Suppressor macrophage treated with lipopolysaccharide for 1 hour (primary cell): ENCODE data around the gene SNX6.
"Not testable (repeated sequence)": the region's sequence is repeated elsewhere in the genome, so short reads cannot be mapped to it uniquely, and the experiment has no call there.

ENCODE experiments used
- DNase-seq, 3 donors: peaks; one replicate each; pipeline ENCODE4 v3.0.0-alpha.2; 2020 to 2022

SNX6 gene

GRCh38 chr14:34562037-34562775 lies 67.7 kb downstream of the SNX6 start:
- not testable (repeated sequence) for DNase-seq

GRCh38 chr14:34556498-34556829 lies 73.5 kb downstream of the SNX6 start:
- DNase-seq: not testable (repeated sequence)

DNA sequence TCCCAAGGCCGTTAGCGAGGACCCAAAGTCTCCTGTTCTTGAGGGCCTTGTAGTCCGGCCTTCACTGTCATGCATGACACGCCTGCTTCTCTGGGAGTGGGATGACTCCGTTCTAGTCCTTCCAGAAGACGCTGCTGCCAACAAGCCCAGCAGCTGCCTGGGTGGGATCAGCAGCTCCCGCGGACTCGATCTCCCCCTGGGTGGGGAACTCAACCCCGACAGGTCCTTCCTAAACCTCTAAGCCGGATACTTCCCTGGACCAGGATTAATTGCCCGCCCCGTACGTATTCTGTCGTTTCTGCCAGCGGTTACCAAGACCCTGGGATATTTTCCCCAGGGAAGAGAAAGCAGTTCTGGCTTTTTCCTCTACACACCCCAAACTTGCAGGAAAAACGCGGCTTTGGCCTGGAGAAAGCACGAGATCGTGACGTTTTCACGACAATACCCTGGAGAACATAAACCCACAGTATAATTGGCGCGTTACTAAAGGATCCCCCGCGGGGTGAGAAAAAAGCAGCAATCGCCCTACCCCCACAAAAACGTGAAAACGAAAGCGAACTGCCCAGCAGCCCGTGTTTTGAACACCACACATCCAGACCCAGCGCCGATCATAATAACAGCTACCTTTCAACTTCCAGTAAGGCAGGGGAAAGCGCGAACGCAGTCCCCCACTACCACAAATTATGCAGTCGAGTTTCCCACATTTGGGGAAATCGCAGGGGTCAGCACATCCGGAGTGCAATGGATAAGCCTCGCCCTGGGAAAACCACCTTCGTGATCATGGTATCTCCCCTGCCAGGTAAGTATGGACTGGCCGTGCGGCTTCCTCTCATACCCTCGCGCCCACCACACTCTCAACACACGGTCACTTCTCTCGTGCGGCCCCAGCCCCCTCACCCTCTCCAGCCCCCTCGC lies 74.1 kb downstream of the SNX6 start:
- DNase-seq: not testable (repeated sequence)

DNA sequence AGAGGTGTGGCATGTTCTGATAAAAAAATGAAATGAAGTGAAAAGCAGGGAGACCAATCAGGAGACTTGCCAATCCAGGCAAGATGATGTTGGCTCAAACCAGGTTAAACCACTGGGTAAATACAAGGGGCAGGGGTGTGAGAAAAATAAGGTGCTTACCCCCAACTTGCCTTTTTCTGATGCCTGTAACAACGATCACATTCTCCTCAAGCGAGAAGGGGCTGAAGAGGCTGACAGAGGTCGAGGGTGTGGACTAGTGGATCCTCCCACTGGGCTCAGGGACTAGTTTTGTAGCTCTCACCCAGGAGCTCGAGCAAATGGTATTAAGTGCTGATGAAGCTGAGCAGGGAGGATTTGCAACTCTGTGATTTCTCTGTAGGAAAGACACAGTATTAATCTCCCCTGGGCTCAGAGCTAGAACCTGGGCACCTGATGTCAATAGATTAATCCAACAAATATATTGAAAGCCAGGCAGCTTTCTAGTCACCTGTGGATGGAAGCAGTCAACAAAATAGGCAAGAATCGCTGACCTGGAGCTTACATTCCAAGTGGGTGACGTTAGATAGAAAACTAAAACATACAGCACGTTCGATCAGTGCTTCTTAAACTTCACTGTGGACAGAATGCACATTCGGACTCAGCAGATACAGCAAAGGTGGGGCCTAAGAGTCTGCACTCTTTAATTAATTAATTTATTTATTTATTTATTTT lies 75.3 kb downstream of the SNX6 start:
- DNase-seq: peak; percentile 31 to 55 (median 44)

GRCh38 chr14:34549276-34549966 lies 80.5 kb downstream of the SNX6 start:
- DNase-seq: not testable (repeated sequence)

DNA sequence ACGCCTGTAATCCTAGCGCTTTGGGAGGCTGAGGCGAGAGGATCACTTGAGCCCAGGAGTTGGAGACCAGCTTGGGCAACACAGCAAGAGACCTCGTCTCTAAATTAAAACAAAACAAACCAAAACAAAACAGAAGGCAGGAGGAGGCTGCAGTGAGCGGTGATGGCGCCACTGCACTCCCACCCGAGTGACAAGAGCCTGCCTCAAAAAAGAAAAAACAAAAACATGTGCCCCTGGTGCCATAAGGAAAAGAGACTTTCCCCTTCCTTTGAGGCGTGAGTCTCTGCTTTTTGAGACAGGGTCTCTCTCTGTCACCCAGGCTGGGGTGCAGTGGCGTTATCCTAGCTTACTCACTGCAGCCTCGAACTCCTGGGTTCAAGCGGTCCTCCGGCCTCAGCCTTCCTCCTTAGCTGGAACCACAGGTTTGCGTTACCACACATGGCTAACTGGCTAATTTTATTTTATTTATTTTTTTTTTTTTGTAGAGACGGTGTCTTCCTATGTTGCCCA lies 81.4 kb downstream of the SNX6 start:
- no peak for DNase-seq

GRCh38 chr14:34547136-34547520 lies 82.8 kb downstream of the SNX6 start:
- not testable (repeated sequence) for DNase-seq

DNA sequence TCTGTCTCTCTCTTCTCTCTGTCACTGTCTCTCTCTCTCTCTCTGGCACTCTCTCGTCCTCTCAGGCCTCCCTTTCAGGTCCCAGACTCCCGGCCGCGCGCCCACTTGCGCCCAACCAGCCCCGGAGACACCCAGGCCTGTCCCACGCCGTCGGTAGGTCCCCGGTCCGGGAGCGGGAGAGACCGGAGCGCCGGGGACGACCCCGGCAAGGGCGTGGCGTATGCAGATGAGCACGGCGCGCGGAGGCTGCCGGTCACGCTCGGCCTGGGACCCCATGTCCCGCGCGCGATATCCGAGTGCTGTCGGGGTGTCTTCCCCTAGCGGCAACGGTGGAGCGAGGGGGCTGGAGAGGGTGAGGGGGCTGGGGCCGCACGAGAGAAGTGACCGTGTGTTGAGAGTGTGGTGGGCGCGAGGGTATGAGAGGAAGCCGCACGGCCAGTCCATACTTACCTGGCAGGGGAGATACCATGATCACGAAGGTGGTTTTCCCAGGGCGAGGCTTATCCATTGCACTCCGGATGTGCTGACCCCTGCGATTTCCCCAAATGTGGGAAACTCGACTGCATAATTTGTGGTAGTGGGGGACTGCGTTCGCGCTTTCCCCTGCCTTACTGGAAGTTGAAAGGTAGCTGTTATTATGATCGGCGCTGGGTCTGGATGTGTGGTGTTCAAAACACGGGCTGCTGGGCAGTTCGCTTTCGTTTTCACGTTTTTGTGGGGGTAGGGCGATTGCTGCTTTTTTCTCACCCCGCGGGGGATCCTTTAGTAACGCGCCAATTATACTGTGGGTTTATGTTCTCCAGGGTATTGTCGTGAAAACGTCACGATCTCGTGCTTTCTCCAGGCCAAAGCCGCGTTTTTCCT lies 83.4 kb downstream of the SNX6 start:
- not testable (repeated sequence) for DNase-seq

GRCh38 chr14:34540181-34541059 lies 89.5 kb downstream of the SNX6 start:
- not testable (repeated sequence) for DNase-seq

- peak; percentile 98 to 99 (median 99) for DNase-seq
These were observed 90.4 kb downstream of the SNX6 start, which contains the start of gene EAPP for GRCh38 chr14:34539407-34540180. EAPP (minus strand) TSS chr14:34539701; CDS start chr14:34539628, 73 bp downstream.

- DNase-seq: peak in 1 of 3 donors; percentile 6
These were observed 91.0 kb downstream of the SNX6 start for GRCh38 chr14:34538871-34539406.

DNA sequence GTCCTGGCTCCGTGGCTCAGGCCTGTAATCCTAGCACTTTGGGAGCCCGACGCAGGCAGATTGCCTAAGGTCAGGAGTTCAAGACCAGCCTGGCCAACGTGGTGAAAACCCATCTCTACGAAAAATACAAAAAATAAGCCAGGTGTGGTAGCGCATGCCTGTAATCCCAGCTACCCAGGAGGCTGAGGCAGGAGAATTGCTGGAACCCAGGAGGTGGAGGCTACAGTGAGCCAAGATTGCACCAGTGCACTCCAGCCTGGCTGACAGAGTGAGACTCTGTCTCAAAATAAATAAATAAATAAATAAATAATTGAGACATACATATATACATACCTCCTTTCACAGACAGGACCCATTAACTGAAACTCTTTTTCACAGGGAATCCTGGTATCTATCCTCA lies 91.9 kb downstream of the SNX6 start:
- DNase-seq: not testable (repeated sequence)

DNA sequence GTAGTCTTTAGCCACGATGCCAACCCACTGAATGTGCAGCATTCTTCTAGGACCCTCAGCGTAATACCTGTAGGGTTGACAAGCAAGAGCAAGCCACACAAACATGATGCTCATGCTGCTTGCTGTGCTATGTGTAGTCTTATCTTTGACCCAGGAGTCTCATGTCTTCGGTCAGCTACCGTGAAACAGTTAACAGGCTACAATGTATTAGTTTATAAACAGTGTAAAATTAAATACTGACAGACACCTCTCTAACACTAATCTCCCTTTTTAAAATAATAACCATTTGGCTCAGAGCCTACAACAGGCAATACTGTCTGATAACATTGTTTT lies 92.3 kb downstream of the SNX6 start:
- DNase-seq: no peak

GRCh38 chr14:34536951-34537676 lies 92.8 kb downstream of the SNX6 start:
- DNase-seq: no peak

GRCh38 chr14:34527591-34527990 lies 102.4 kb downstream of the SNX6 start:
- no peak for DNase-seq

DNA sequence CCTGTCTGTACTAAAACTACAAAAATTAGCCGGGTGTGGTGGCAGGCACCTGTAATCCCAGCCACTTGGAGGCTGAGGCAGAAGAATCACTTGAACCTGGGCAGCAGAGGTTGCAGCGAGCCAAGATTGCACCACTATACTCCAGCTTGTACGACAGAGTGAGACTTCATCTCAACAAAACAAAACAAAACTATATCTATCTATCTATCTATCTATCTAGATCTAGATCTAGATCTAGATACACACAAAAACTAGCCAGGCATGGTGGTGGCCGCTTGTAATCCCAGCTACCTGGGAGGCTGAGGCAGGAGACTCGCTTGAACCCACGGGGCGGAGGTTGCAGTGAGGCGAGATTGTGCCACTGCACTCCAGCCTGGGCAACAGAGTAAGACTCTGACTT lies 105.7 kb downstream of the SNX6 start:
- not testable (repeated sequence) for DNase-seq

- no peak for DNase-seq
These were observed 107.5 kb downstream of the SNX6 start for GRCh38 chr14:34522496-34522895.

DNA sequence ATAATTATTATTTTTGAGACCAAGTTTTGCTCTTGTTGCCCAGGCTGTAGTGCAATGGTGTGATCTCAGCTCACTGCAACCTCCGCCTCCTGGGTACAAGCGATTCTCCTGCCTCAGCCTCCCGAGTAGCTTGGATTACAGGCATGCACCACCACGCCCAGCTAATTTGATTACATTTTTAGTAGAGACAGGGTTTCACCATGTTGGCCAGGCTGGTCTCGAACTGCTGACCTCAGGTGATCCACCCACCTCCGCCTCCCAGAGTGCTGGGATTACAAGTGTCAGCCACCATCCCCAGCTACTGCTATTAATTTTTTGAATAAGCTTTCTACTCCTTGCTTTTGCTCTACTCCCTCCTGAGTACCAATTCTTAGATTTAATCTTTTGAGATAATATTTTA lies 108.9 kb downstream of the SNX6 start:
- DNase-seq: not testable (repeated sequence)
